ENCODE data around the gene THBS2.
"Not testable (repeated sequence)": the region's sequence is repeated elsewhere in the genome, so short reads cannot be mapped to it uniquely, and the experiment has no call there.

Gene THBS2

GRCh38 chr6:169205176-169206160 is 48.2 kb downstream of the THBS2 start:
- DNase-seq = no peak

DNA sequence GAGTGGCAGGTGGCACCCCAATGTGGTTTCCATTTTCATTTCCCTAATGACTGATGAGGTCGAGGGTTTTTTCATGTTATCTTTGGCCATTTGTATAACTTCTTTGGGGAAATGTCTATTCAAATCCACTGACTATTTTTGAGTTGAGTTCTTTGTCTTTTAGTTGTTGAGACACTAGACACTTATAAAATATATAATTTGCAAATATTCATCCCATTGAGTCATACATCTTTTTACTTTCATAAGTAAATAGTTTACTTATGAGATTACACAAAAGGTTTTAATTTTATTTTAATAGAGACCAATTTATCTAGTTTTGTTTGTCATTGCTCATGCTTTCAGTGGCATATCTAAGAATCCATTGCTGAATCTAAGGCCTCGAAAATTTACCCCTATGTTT is 49.5 kb downstream of the THBS2 start:
- no peak for DNase-seq

GRCh38 chr6:169201985-169202384 is 51.7 kb downstream of the THBS2 start:
- no peak for DNase-seq

GRCh38 chr6:169200893-169201514 is 52.6 kb downstream of the THBS2 start:
- DNase-seq = no peak

- DNase-seq = no peak
Measured at GRCh38 chr6:169199625-169200335, 53.9 kb downstream of the THBS2 start.

DNA sequence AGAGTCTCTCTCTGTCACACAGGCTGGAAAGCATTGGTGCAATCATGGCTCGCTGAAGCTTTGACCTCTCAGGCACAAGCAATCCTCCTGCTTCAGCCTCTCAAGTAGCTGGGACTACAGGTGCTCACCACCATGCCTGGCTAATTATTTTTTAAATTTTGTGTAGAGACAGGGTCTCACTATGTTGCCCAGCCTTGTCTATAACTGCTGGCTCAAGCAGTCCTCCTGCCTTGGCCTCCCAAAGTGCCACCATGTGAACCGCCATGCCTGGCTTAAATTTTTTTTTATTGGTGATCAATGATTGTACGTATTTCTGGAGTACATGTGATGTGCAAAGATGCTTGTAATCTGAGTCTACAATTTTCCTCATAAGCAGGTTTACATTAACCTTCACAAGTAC is 54.8 kb downstream of the THBS2 start:
- DNase-seq = no peak

- not testable (repeated sequence) for DNase-seq
Measured at GRCh38 chr6:169197929-169198328, 55.7 kb downstream of the THBS2 start.

GRCh38 chr6:169196279-169196678 is 57.4 kb downstream of the THBS2 start:
- not testable (repeated sequence) for DNase-seq

GRCh38 chr6:169194737-169195136 is 58.9 kb downstream of the THBS2 start:
- DNase-seq = no peak

- DNase-seq = no peak
Measured at GRCh38 chr6:169190970-169191369, 62.7 kb downstream of the THBS2 start.

- DNase-seq = no peak
Measured at GRCh38 chr6:169190144-169190584, 63.5 kb downstream of the THBS2 start.

GRCh38 chr6:169189686-169190085 is 64.0 kb downstream of the THBS2 start:
- DNase-seq = no peak

DNA sequence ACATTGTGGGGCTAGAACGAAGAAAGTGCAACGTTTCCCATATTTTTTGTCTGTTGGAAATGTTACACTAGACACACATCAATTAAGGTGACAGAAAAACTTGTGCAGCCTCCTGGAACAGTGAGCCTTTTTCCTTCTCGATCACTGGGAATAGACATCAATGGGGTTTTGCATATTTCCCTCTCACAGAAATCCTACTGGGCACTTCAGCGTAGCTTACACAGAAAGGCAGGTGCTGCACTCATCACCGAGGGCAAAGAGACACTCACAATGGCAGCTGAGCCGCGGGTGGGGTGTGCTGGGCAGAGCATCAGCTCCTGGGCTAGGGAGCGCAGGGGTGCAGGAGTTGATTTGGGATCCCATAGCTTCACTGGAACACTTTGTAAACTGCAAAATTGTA is 64.5 kb downstream of the THBS2 start:
- no peak for DNase-seq

DNA sequence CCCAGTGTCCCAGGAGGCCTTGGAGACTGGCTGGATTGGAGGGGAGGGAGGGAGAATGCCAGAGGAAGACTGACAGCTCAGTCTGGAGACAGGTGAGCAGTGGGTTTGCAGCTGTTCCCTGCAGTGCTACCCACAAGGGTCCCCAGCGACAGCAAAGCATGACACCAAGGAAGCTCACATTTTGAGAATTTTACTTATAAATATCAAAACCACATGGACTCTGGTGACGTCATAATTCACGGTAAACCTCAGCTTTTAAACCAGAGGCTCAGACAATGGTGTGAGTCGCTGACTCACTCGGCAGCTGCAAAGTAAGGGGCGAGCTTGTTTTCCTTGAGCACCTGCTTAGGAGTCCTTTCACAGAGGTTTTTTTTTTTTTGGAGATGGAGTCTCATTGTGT is 65.2 kb downstream of the THBS2 start:
- no peak for DNase-seq

DNA sequence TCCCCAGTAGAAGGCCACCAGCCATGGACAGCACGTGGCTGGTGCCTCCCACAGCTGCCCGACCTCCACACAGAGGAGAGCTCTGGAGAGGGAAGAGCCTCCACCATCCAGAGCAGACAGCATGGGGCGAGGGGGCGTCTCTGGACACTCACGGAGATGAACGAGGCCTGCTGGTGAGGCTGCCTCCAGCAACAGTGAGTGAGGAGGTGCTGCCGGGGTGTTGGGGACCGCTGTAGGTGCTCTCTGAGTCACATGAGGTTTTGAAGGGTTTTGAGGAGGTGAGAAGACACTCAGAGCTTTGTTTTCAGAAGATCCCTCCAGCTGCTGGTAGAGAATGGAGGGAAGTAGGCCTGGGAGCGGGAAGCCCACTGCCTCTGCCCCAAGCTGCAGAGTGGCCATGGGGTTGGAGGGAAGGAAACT is 65.6 kb downstream of the THBS2 start:
- DNase-seq = no peak

DNA sequence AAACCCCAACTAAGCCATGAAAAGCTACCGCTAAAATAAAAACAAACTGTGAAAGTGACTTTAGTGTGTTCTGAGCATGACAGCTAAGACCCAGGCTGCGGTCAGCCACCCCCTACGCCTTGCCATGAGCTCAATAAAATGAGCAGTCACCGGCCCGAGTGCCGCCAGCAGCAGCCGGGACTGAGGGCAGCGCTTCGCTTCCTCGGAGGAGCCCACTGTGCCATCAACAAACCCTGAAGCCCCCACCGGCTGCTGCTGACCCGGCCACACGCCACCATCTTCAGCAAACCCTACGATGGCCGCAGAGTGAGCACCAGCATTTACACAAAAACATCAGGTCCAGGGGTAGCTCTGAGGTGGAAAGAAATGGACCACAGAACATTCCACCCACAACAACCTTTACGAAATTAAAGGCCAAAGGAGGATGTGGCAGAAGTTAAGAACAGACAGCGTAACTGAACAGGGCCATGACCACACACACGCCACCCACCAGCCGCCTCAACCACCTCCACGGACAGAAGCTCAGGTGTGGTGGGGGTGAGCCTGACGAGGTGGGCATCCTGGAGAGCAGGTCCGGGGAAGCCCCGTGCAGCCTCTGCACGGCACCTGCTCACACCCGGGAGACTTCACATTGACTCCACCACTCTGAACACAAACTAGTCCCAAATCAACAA is 67.0 kb downstream of the THBS2 start:
- DNase-seq = no peak

GRCh38 chr6:169185692-169186485 is 67.8 kb downstream of the THBS2 start:
- DNase-seq = no peak

GRCh38 chr6:169185011-169185521 is 68.6 kb downstream of the THBS2 start:
- no peak for DNase-seq

- no peak for DNase-seq
Measured at GRCh38 chr6:169184419-169184818, 69.2 kb downstream of the THBS2 start.

GRCh38 chr6:169183233-169183632 is 70.4 kb downstream of the THBS2 start:
- no peak for DNase-seq

GRCh38 chr6:169179831-169180230 is 73.8 kb downstream of the THBS2 start:
- DNase-seq = not testable (repeated sequence)
